ENCODE measurements around the gene MYO18B. TPM values are rescaled to one million over a fixed set of nuclear protein-coding genes. Genes with fewer than 3 reads are reported as not detected.

MYO18B gene
- total and polyA plus RNA-seq, 2 experiments from 2014 or later, result 35.6 to 178 TPM

GRCh38 chr22:25849522-25849921 lies 107.5 kb downstream of the MYO18B start:
- no peak overlapping the region for H3K4me3 ChIP-seq
- H3K9me3 ChIP-seq (ENCODE audit: low read depth), result no peaks in the 10 kb centered on the region
- no peak overlapping the region for H3K27ac ChIP-seq
- no peak for DNase-seq (ENCODE audit: low read depth in 1 of 2, low spot score in 1 of 2)
- peaks cover 61% of the 10 kb centered on the region for H3K36me3 ChIP-seq
- no peaks in the 10 kb centered on the region for H3K4me1 ChIP-seq (ENCODE audit: low read depth)
- no peaks in the 10 kb centered on the region for H3K27me3 ChIP-seq
- TF ChIP-seq, protein P1, sequence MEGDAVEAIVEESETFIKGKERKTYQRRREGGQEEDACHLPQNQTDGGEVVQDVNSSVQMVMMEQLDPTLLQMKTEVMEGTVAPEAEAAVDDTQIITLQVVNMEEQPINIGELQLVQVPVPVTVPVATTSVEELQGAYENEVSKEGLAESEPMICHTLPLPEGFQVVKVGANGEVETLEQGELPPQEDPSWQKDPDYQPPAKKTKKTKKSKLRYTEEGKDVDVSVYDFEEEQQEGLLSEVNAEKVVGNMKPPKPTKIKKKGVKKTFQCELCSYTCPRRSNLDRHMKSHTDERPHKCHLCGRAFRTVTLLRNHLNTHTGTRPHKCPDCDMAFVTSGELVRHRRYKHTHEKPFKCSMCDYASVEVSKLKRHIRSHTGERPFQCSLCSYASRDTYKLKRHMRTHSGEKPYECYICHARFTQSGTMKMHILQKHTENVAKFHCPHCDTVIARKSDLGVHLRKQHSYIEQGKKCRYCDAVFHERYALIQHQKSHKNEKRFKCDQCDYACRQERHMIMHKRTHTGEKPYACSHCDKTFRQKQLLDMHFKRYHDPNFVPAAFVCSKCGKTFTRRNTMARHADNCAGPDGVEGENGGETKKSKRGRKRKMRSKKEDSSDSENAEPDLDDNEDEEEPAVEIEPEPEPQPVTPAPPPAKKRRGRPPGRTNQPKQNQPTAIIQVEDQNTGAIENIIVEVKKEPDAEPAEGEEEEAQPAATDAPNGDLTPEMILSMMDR (IDR thresholded peaks at IDR 0.05; ENCODE audit: low read depth, low read length), result no peak

- Histone ChIP-seq H3K27me3 (no peaks in the 10 kb centered on the region), H3K9me3 (ENCODE audit: low read depth) (no peaks in the 10 kb centered on the region), H3K27ac (no peak overlapping the region), H3K36me3 (peaks cover 65% of the 10 kb centered on the region), H3K4me3 (no peak overlapping the region), H3K4me1 (ENCODE audit: low read depth) (no peaks in the 10 kb centered on the region)
- DNase-seq (ENCODE audit: low read depth in 1 of 2, low spot score in 1 of 2), result no peak
- TF ChIP-seq, protein P1 (IDR thresholded peaks at IDR 0.05; ENCODE audit: low read depth, low read length), result no peak
Measured at GRCh38 chr22:25852223-25852622, 110.2 kb downstream of the MYO18B start.

- TF ChIP-seq, protein P1 (IDR thresholded peaks at IDR 0.05; ENCODE audit: low read depth, low read length), result no peak
- Histone ChIP-seq H3K27ac (no peak overlapping the region), H3K9me3 (ENCODE audit: low read depth) (no peaks in the 10 kb centered on the region), H3K4me1 (ENCODE audit: low read depth) (no peaks in the 10 kb centered on the region), H3K36me3 (peaks cover 60% of the 10 kb centered on the region), H3K27me3 (no peaks in the 10 kb centered on the region), H3K4me3 (no peak overlapping the region)
- no peak for DNase-seq (ENCODE audit: low read depth in 1 of 2, low spot score in 1 of 2)
Measured at GRCh38 chr22:25853078-25853477, 111.1 kb downstream of the MYO18B start.

DNA sequence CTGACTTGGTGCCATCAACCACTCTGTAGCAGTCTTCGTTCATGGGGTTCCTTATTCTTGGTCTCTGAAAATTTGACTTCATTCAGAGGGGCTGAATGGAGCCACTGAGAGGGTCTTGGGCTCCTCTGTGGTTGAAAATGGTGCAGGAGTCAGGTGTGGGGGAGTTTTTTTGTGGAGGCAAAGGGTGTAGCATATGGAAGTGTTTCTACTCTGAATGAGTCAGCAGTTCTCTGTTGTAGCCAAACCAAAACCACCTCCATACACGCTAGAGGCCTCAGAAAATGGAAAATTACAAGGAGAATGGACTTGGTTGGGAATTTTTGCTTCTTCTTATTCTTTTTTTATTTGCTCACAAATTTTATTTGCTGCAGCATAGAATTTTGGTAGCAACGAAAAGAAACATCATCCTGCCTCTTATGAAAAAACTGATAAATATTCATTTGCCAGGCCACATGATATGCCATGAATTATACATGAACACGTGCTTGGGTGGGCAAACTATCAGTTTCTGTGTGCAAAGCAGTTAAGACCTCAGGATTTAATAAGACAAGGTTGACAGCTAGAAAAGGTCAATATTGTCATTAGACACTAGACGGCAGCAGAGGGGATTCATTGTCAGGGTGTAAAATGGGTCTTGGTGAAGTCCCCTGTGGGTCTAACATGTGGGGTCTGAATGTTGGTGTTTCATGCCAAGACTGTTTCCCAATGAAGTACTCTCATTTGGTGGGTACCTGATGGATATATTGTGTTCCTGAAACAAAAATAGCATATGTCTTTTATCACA lies 111.7 kb downstream of the MYO18B start:
- DNase-seq (ENCODE audit: low read depth in 1 of 2, low spot score in 1 of 2), result no peak
- TF ChIP-seq, protein P1 (IDR thresholded peaks at IDR 0.05; ENCODE audit: low read depth, low read length), result no peak
- Histone ChIP-seq H3K9me3 (ENCODE audit: low read depth) (no peaks in the 10 kb centered on the region), H3K27me3 (no peaks in the 10 kb centered on the region), H3K27ac (no peak overlapping the region), H3K4me1 (ENCODE audit: low read depth) (no peaks in the 10 kb centered on the region), H3K36me3 (peaks cover 65% of the 10 kb centered on the region), H3K4me3 (no peak overlapping the region)

DNA sequence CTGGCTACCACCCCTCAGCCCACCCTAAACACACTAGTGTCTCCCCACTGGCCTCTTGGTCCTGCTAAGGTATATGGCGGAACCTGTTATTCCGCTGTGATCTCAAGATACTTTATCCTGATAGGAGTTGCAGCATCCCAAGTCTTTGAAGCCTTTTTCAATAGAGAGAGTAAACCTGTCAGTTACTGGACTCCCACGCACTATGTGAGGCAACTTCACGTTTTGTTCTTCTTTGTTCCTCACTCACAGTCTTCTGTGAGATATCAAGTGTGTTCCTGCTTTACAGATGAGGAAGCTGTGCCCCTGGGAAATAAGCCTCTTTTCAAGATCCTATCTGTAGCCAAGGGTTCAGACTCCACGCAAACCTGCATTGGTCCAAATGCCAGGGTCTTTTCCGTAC lies 127.8 kb downstream of the MYO18B start:
- Histone ChIP-seq H3K4me3 (no peak overlapping the region), H3K27me3 (no peaks in the 10 kb centered on the region), H3K36me3 (peaks cover 46% of the 10 kb centered on the region), H3K27ac (no peak overlapping the region), H3K9me3 (ENCODE audit: low read depth) (no peaks in the 10 kb centered on the region), H3K4me1 (ENCODE audit: low read depth) (no peaks in the 10 kb centered on the region)
- no peak for DNase-seq (ENCODE audit: low read depth in 1 of 2, low spot score in 1 of 2)
- TF ChIP-seq, protein P1 (IDR thresholded peaks at IDR 0.05; ENCODE audit: low read depth, low read length), result no peak

All from cardiac muscle cell (in vitro differentiated cells and primary cell).